GM12875 (cell line): Measurements from ENCODE around the gene ATP8B1.
"Not testable (repeated sequence)": the region's sequence is repeated elsewhere in the genome, so short reads cannot be mapped to it uniquely, and the experiment has no call there.

Experiments used
- H3K4me3 ChIP-seq: one replicate; pipeline ENCODE4 v1.5.1; 2011; ENCODE audit warnings: low read depth, low read length, control low read depth
- CTCF ChIP-seq: IDR thresholded peaks from 2 replicates; pipeline ENCODE4 v1.5.1; 2011; ENCODE audit warnings: low read depth, mild to moderate bottlenecking, control low read depth, inconsistent platforms, low read length, moderate library complexity, borderline replicate concordance; ENCODE audit not compliant: insufficient read depth

The ATP8B1 gene

GRCh38 chr18:57803103-57803969 is at the start of gene ATP8B1:
Gene ATP8B1, minus strand, starts transcription at chr18:57803315. Its CDS starts 71,508 bp downstream, at chr18:57731807.
- no peak for TF ChIP-seq CTCF
- H3K4me3 ChIP-seq = no peak within 1 kb of the TSS

DNA sequence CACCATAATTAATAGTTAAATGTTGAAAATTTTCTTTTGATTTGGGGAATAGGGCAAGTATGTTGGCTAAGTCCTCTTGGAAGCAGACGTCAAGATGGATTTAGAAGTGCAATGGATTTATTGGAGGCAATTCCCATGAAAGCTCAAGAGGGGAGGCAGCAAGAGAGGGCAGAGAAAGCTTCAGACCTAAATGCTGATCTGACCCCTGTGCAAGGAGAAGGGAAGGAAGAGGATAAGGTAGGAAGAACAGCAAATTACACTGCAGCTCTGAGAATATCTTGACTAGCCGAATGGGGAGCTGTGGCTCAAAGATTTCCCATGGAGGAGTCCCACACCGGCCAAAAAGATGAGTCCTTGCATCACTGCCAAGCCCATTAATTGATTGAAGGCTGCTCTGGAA is 46.9 kb upstream of the ATP8B1 start:
- H3K4me3 ChIP-seq = no peak overlapping the region
- TF ChIP-seq CTCF = no peak

DNA sequence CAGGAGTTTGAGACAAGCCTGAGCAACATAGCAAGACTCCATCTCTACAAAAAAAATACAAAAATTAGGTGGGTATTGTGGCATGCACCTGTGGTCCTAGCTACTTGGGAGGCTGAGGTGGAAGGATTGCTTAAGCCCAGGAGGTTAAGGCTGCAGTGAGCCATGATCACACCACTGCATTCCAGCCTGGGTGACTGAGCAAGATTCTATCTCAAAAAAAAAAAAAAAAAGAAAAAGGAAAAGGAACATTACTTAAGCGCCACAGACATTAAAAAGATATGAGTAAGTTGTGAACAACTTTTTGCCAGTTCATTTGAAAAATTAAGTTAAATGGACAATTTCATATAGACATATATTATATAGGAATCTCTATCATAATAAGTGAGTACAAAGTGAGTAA is 45.3 kb upstream of the ATP8B1 start:
- H3K4me3 ChIP-seq = not testable (repeated sequence)

DNA sequence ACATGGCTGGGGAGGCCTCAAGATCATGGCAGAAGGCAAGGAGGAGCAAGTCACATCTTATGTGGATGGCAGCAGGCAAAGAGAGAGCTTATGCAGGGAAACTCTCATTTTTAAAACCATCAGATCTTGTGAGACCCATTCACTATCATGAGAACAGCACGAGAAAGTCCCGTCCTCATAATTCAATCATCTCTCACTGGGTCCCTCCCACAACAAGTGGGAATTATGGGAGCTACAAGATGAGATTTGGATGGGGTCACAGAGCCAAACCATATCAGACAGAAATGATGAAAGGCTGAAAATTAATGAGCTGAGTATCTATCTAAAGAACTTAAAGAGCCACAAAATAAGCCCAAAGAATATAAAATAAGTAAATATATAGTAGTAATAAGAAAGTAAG is 44.3 kb upstream of the ATP8B1 start:
- H3K4me3 ChIP-seq = not testable (repeated sequence)

GRCh38 chr18:57846258-57846657 is 43.1 kb upstream of the ATP8B1 start:
- H3K4me3 ChIP-seq = no peak overlapping the region

GRCh38 chr18:57845605-57846074 is 42.5 kb upstream of the ATP8B1 start:
- no peak overlapping the region for H3K4me3 ChIP-seq
- TF ChIP-seq CTCF = no peak

More at GRCh38 chr18:57846258-57846657, 43.1 kb upstream of the ATP8B1 start:
- no peak for TF ChIP-seq CTCF

DNA sequence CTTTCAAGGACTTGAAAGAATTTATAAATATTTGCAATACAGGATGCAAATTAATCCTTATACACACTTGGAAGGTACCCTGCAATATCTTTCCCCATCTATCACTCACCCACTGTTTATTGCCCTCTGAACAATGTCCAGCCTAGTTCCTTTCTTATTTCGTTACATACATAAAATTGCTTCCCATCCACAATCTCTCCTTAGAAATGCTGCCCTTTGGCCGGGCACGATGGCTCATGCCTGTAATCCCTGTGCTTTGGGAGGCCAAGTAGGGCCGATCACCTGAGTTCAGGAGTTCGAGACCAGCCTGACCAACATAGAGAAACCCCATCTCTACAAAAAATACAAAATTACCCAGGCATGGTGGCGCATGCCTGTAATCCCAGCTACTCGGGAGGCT is 41.2 kb upstream of the ATP8B1 start:
- H3K4me3 ChIP-seq = no peak overlapping the region
- no peak for TF ChIP-seq CTCF

GRCh38 chr18:57843386-57843785 is 40.3 kb upstream of the ATP8B1 start:
- no peak overlapping the region for H3K4me3 ChIP-seq
- no peak for TF ChIP-seq CTCF
